Measurements from ENCODE around the gene RFNG.

- TF ChIP-seq CTCF (IDR thresholded peaks at IDR 0.05), result no peak
- no peak for TF ChIP-seq POLR2A (IDR thresholded peaks at IDR 0.05)
Measured at GRCh38 chr17:82001571-82002056, 50.0 kb downstream of the RFNG start.

Measured in thyroid gland (tissue), 4 donors.